Stimulated activated CD8-positive, alpha-beta memory T cell treated with anti-CD3 and anti-CD28 coated beads, Interleukin-4, amount 100 ng/mL, for 1 hour (primary cell): ENCODE results near the gene PRICKLE1.
"Not testable (repeated sequence)": the region's sequence is repeated elsewhere in the genome, so short reads cannot be mapped to it uniquely, and the experiment has no call there.

Experiments used
- DNase-seq, 2 donors: peaks; one replicate each; pipeline ENCODE4 v3.0.0-alpha.2; 2020; ENCODE audit warnings: low read depth in 2 of 2, low spot score in 1 of 2

PRICKLE1 gene

DNA sequence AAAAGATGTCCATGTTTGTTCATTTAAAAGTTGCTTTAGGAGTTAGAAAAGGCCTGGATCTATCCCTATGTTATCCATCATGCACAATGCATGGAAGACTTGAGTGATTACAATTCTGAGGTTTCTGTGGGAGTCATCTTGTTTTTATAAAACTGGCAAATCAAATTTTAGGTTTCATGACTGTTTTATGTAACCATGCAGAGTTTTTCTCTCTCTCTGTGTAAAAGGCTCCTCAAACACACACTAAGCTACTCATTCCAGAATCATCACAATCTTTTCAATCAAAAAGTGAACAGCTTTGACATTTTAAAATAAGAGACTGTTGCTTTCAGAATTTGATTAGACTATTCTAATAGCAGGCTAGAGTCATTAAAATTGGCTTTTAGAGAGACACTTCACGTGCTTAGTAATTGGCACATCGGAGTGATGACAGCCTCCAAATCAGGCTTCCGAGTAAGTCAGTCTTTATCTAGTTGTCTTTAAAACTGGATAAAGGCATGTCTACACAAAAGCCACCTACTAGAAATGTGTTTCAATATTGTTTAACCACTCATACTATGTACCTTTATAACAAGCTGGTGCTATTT, 31.9 kb downstream of the PRICKLE1 start:
- no peak for DNase-seq

DNA sequence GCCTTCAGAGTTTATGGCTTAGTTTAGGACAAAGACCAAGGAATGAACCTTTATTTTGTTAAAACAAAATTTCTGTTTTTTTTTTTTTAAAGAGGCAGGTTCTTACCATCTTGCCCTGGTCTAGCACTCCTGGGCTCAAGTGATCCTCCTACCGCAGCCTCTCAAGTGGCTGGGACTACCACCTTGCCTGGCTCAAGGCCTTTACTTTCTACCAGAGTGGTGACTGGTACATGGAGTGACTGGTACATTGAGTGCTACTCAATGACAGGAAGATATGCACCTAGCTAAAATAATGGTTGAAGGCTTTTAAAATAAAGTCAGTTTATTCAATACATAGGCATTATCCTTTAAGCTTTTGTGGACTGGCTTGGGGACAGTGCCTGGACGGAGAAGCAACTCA, 32.6 kb downstream of the PRICKLE1 start:
- no peak for DNase-seq

DNA sequence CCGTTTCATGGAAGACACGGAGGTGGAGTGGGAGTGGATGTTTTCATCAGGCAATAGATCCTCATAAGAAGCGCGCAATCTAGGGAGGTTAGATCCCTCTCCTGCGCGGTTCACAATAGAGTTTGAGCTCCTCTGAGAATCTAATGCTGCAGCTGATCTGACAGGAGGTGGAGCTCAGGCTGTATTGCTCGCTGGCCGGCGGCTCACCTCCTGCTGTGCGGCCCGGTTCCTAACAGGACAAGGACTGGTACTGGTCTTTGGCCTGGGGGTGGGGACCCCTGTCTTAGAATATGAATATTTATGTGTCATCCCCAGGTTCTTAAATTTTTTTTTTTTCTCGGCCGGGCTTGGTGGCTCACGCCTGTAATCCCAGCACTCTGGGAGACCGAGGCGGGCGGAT, 36.7 kb downstream of the PRICKLE1 start:
- DNase-seq = no peak

DNA sequence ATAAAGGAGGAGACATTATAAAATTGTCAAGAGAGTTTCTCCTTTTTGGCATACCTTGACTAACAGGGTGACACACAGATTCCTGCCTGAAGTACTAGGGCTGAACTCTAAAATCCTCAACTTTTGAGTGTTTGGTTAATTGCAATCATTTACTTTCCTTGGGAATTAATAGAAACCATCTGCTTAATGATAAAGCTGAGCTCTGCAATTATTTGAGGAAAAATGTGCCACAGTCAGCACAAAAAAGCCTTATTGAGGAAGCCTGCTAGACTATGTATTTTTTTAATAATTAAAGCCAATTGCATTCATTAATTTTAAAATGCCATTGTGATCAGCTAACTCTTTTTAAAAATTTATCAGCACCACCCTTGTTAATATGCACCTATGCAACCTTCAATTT, 38.7 kb downstream of the PRICKLE1 start:
- DNase-seq = no peak

GRCh38 chr12:42546709-42547108, 42.8 kb downstream of the PRICKLE1 start:
- no peak for DNase-seq

GRCh38 chr12:42541965-42542364, 47.6 kb downstream of the PRICKLE1 start:
- no peak for DNase-seq

GRCh38 chr12:42541308-42541707, 48.2 kb downstream of the PRICKLE1 start:
- not testable (repeated sequence) for DNase-seq

DNA sequence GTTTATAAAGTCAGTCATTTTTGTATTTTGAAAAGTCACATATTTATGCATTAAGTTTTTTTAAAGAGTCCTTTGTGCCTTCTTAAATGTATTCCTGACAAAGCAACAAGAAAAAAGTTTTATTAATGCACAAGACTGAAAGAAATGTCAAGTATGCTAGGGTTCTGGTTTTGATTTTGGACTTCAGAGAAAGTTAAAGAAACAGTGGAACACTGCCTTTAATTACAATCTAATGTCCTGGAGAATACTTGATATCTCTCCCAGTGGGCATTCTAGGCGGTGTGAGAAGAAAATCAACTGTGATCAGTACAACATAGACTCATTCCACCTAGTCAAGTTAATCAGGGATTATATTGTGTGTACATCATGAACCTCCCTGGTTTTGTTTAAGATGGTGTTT, 49.9 kb downstream of the PRICKLE1 start:
- DNase-seq = no peak

DNA sequence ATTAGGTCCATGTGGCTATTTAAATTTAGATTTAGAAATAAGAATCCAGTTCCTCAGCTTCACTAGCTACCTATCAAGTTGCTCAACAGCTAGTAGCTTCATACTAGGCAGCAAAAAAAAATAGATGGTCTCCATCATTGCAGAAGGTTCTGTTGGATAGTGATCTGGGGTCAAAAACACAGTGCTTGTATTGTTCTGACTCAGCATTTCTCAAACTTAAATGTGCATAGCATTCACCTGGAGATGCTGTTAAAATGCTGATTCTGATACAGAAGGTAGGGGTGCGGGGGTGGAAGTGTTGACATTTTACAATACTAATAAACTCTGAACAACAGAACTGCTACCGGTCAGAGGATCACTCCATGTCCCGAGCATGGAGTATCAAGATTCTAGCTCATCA, 51.3 kb downstream of the PRICKLE1 start:
- DNase-seq = no peak

GRCh38 chr12:42534184-42534838, 55.2 kb downstream of the PRICKLE1 start:
- DNase-seq = no peak

DNA sequence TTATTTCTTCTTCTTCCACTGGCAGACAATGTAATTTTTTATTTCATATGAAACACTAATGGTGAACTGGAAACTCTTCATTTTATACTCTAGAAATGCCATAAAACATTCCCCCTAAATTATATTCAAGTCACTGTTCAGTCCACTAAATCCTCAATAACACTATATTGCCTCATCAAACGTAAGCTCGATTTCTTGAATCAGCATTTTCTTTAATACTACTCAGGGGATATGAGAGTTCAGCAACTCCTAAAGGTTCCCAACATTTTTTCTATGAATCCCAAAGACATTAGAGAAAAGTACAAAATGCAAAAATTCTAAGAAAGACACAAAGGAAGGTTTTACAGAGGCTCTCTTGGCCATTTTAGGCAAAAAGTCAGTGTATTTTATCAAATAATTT, 59.3 kb downstream of the PRICKLE1 start:
- DNase-seq = no peak

DNA sequence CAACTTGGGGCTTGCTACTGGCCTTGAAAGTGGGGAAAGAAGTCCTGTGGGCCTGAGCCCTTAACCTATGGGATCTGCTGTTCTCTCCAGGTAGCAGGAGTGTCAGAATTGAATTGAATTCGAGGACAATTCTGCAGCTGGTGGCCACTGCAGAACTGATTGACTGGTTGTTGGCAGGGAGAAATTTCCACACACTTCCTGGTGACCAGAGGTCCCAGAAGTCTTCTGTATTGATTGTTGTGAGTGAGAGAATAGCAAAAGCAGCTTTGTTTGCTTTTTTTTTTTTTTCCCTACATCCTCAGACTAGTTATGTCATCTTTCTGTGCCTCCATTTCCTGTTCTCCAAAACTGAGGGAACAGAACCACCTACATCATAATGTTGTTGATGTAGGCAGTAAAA, 64.1 kb downstream of the PRICKLE1 start:
- no peak for DNase-seq

GRCh38 chr12:42524716-42525115, 64.8 kb downstream of the PRICKLE1 start:
- no peak for DNase-seq

DNA sequence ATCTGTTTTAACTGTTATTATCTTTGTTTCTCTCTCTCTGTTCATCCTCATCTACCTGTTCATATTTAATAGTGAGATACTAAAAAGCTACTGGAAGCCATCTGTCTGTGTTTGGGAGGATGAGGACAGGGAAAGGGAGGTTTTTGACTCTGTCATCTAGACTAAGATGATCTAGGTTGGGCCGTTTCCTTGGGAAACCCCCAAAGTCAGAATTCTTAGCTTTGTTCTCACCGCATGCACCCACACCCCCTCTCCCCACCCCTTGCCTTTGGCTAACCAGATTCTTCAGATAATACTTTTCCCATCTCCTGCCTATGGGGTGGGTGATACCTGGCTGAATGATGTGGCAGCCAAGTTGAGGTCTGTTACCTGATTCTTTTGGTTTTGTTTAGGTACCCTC, 73.0 kb downstream of the PRICKLE1 start:
- DNase-seq = no peak

DNA sequence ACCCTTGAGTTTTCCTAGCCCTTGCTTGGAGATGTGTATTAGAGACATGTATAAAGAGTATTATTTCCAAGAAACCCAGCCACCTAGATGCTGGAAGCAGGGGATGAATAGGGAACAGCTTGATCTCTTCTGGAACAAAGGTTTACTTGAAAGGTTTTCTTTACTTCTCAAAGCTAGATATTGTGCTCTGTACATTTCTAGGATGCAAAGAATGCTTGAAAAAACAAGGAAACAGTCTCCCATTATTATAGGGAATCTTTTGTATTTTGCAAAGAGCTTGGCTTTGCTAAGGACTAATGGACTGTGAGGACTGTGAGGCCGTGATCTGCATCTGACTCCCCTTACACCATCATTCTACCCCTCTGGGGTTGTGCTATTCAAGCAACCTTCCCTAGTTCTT, 77.9 kb downstream of the PRICKLE1 start:
- DNase-seq = no peak

DNA sequence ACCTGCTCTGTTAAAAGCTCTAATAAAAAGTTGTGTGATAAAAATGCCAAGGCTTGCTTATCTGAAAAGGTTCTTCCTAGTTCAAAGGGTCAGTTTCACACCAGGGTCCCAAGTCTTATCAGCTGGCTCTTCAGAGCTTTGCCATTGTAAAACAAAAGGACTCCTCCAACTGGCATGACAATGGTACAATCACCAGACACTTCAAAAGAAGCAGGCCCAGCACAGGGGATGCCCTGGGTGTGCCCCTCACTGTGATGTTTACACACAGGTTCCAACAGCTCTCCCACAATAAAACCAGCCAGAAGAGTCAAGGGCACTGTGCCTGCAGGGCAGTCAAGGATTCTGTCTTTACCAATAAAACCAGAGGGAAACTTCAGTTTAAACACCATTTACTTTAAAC, 78.7 kb downstream of the PRICKLE1 start:
- DNase-seq = no peak

GRCh38 chr12:42508913-42509460, 80.6 kb downstream of the PRICKLE1 start:
- no peak for DNase-seq

DNA sequence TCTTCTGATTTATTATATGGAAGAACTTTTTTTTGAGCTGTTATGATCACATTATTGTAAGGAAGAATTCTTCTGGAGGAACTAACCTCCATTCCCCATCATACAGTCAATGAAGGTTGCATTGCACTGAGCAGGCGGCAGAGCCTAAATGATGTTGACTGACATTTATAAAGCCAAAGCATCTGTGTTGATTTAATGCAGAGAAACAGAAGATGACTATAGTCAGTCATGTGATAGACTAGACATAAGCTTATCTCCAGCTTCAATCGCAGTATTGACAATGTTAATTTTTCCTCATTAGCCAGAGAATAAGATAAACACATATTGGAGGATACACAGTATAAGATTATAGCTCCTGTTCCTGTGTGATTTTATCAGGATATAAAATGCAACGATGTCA, 82.0 kb downstream of the PRICKLE1 start:
- DNase-seq = no peak

DNA sequence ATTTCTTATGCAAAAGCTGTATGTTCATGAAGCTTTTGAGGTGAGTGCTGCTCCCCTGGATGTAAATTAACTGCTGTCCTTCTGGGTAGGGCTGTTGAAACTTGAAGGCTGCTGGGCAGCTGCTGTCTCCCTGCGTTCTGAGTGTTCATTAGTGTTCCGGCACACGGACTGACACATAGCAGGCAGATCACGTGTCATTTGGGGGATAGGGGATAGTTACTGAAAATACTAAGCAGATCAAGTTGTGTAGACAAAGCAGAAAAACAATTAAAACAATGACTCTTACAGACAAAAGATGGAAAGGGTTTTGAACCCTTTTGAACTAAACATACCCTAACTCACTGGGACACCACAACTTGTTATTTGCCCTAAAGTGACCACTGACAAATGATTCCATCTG, 82.5 kb downstream of the PRICKLE1 start:
- DNase-seq = no peak

- DNase-seq = no peak
Measured at GRCh38 chr12:42504049-42504448, 85.5 kb downstream of the PRICKLE1 start.

DNA sequence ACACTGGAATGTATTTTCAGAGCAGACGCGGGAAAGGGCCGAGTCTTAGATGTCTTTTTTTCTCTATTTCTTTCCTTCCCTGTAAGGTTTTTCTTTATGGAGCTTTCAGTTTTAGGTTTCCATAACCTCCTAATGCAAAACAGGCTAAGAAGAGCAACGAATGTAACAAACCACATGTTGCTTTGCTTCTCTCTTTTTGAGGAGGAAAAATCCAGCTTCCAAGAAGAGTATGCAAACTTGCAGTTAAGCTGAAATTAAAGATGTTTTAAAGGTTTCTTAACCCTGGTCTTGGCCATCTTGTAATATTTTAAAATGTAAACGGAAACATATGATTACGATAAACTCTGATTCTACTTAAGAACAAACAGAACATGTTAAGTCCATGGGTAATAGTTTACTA, 86.9 kb downstream of the PRICKLE1 start:
- no peak for DNase-seq

GRCh38 chr12:42498549-42499247, 90.8 kb downstream of the PRICKLE1 start:
- no peak for DNase-seq
